A172 (cell line): ENCODE data around the gene NQO1. TPM values are rescaled to one million over a fixed set of nuclear protein-coding genes. Genes with fewer than 3 reads are reported as not detected.

ENCODE experiments used
- total RNA-seq: library from RNA; depleted of rRNA; stranded (reverse); fragments of >200 nt; shearing (Covaris generic); gene quantifications from 2 replicates; pipeline ENCODE4 v1.2.3, GENCODE V29; 2014; rRNA removed

Gene NQO1
- total RNA-seq, 1 experiment from 2014 or later: 386 TPM

Other genes with a start within 250 kb of the NQO1 start
- 7.7 and 11.1 TPM in 2 replicates for gene NFAT5, start 160.6 kb downstream of the NQO1 start, total RNA-seq
- gene NOB1, start 28.4 kb upstream of the NQO1 start, total RNA-seq: 21.0 and 32.2 TPM in 2 replicates
- 16.4 and 23.2 TPM in 2 replicates for gene WWP2, start 35.8 kb upstream of the NQO1 start, total RNA-seq
- 0.29 and 0.65 TPM in 2 replicates for gene CLEC18A, start 224.8 kb upstream of the NQO1 start, total RNA-seq